DND-41 (cell line): ENCODE results near the gene ATG9A.
A peak's percentile ranks its signal among the peaks of the same experiment; 100 is the strongest.

ENCODE experiments used
- ATAC-seq: fragments of 200-7000 bp; cut with Tn5 transposase; 3 replicates; pipeline ENCODE4 v1.9.1; 2021; ENCODE audit warnings: low read depth; ENCODE audit not compliant: insufficient read depth
- DNase-seq: peaks from one replicate; pipeline ENCODE4 v3.0.0-alpha.2; 2020
- H2AFZ ChIP-seq: 2 replicates; pipeline ENCODE4 v1.6.0; 2012; ENCODE audit warnings: low read depth, low read length
- H3K27ac ChIP-seq: 2 replicates; pipeline ENCODE4 v1.5.1; 2012; ENCODE audit warnings: low read length, inconsistent platforms
- H3K27me3 ChIP-seq: fragments of 200-600 bp; sonication (generic); 2 replicates; pipeline ENCODE4 v1.6.0; 2012; ENCODE audit warnings: low read length, mild to moderate bottlenecking, inconsistent platforms; ENCODE audit not compliant: insufficient read depth, poor library complexity
- H3K36me3 ChIP-seq: 2 replicates; pipeline ENCODE4 v1.5.1; 2012; ENCODE audit warnings: low read length, inconsistent platforms; ENCODE audit not compliant: insufficient read depth
- H3K4me1 ChIP-seq: 2 replicates; pipeline ENCODE4 v1.5.1; 2012; ENCODE audit warnings: mild to moderate bottlenecking, low read length; ENCODE audit not compliant: insufficient read depth
- H3K4me2 ChIP-seq: 2 replicates; pipeline ENCODE4 v1.6.0; 2012; ENCODE audit warnings: mild to moderate bottlenecking, moderate library complexity, low read length, inconsistent platforms; ENCODE audit not compliant: insufficient read depth
- H3K4me3 ChIP-seq, 2 experiments: fragments of 200-600 bp in 1 of 2; shearing (Covaris generic) in 1 of 2; 2 replicates each; pipeline ENCODE4 v1.5.1; 2012 to 2016; ENCODE audit warnings: inconsistent platforms in 2 of 2, low read length in 2 of 2, mild to moderate bottlenecking in 2 of 2, low read depth in 1 of 2, moderate library complexity in 1 of 2
- H3K79me2 ChIP-seq: 2 replicates; pipeline ENCODE4 v1.6.0; 2012; ENCODE audit warnings: low read length, inconsistent platforms; ENCODE audit not compliant: insufficient read depth
- H3K9ac ChIP-seq: 2 replicates; pipeline ENCODE4 v1.6.0; 2012; ENCODE audit warnings: low read depth, mild to moderate bottlenecking, inconsistent platforms, low read length, moderate library complexity
- H3K9me3 ChIP-seq: 2 replicates; pipeline ENCODE4 v1.5.1; 2012; ENCODE audit warnings: low read length, moderate library complexity, mild to moderate bottlenecking, inconsistent platforms; ENCODE audit not compliant: insufficient read depth, severe bottlenecking
- H4K20me1 ChIP-seq: 2 replicates; pipeline ENCODE4 v1.6.0; 2012; ENCODE audit warnings: low read length; ENCODE audit not compliant: insufficient read depth
- EZH2 ChIP-seq: IDR thresholded peaks from 3 replicates; pipeline ENCODE4 v1.6.1; 2012; ENCODE audit warnings: borderline replicate concordance, low read depth, mild to moderate bottlenecking, moderate library complexity, low read length, inconsistent platforms; ENCODE audit not compliant: severe bottlenecking
- TF ChIP-seq, protein P1 (sequence below): IDR thresholded peaks from 2 replicates; pipeline ENCODE4 v1.5.1; 2012; ENCODE audit warnings: borderline replicate concordance, low read length, moderate library complexity, mild to moderate bottlenecking; ENCODE audit not compliant: poor library complexity, severe bottlenecking; ENCODE audit errors: extremely low read depth

The ATG9A gene

DNA sequence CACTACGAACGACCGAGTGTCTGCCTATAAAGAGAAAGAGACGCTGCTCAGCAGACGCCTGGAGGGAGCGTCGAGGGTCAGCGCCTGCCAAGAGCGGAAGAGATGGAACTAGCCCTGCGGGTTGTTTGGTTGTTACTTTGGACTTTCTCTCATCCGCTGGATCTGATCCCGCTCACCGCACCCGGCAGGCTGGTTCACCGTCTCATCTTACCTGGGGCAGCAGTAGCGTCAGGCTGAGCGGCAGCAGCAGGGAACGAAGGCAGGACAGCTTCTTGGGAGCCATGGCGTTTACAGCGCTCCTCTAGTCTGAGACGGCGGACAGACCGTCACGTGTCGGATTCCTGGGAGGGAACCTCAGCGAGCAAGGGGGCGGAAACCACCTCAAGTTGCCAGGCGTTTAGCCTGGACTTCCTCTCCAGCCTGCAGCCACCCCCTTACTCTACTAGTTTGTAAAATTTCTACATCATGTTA is 13.9 kb upstream of the ATG9A start:
- Histone ChIP-seq H3K36me3 (peaks cover 4% of the 10 kb centered on the region), H3K4me3 (no peak overlapping the region), H3K27me3 (no peaks in the 10 kb centered on the region), H3K9me3 (no peaks in the 10 kb centered on the region), H3K9ac (no peak overlapping the region), H3K4me2 (no peak overlapping the region), H3K27ac (no peak overlapping the region), H4K20me1 (peaks cover 15% of the 10 kb centered on the region), H3K4me1 (peaks cover 38% of the 10 kb centered on the region), H2AFZ (no peak overlapping the region), H3K79me2 (peaks cover 14% of the 10 kb centered on the region)
- DNase-seq (no peak), ATAC-seq (no peak)
- no peak for TF ChIP-seq EZH2
- TF ChIP-seq, protein P1, sequence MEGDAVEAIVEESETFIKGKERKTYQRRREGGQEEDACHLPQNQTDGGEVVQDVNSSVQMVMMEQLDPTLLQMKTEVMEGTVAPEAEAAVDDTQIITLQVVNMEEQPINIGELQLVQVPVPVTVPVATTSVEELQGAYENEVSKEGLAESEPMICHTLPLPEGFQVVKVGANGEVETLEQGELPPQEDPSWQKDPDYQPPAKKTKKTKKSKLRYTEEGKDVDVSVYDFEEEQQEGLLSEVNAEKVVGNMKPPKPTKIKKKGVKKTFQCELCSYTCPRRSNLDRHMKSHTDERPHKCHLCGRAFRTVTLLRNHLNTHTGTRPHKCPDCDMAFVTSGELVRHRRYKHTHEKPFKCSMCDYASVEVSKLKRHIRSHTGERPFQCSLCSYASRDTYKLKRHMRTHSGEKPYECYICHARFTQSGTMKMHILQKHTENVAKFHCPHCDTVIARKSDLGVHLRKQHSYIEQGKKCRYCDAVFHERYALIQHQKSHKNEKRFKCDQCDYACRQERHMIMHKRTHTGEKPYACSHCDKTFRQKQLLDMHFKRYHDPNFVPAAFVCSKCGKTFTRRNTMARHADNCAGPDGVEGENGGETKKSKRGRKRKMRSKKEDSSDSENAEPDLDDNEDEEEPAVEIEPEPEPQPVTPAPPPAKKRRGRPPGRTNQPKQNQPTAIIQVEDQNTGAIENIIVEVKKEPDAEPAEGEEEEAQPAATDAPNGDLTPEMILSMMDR, result no peak

DNA sequence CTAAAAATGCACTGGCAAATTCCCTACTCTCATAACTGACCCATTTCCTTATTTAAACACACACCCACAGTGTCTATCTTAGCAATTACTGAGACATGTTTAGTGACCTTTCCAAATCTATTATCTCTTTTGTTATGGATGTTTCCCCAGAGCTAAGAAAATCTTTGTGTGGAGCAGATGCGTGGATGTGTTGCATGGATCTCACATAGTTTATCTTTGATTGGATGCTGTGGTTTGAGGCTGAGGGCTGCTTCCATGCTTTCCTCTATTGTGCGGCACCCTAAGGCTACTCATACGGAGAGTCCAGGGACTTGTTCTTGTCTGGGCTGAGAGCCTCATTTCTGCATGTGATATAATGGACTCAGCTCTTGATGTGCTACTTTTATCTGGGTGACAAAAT is 4.9 kb upstream of the ATG9A start:
- H2AFZ ChIP-seq, result no peak overlapping the region
- peaks cover 20% of the 10 kb centered on the region for H3K4me1 ChIP-seq
- no peak overlapping the region for H3K4me3 ChIP-seq
- no peaks in the 10 kb centered on the region for H3K9me3 ChIP-seq
- H3K27ac ChIP-seq, result no peak overlapping the region
- no peaks in the 10 kb centered on the region for H4K20me1 ChIP-seq
- H3K79me2 ChIP-seq, result peaks cover 25% of the 10 kb centered on the region
- no peak overlapping the region for H3K4me2 ChIP-seq
- peaks cover 62% of the 10 kb centered on the region for H3K36me3 ChIP-seq
- no peaks in the 10 kb centered on the region for H3K27me3 ChIP-seq
- no peak for ATAC-seq
- no peak overlapping the region for H3K9ac ChIP-seq
- DNase-seq, result no peak
- TF ChIP-seq, protein P1, result no peak
- TF ChIP-seq EZH2, result no peak

DNA sequence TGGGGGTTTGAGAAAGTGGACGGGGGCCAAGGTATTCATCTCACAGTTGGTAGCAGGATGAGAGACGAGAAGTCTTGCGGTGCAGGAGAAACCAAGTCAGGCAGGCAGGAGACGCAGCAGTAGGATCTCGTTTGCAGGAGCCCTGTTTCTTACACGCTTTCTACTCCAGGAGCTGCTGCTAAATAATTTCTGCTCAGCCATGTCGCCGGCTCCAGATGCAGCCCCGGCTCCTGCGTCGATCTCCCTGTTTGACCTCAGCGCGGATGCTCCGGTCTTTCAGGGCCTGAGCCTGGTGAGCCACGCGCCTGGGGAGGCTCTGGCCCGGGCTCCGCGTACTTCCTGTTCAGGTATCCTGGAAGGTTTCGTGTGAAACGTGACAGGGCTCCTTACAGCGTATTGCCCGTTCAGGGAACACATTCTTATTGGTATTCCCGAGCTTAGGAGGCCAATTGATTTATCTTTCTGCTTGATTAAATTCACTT is 664 bp upstream of the ATG9A start:
- H3K4me1 ChIP-seq, result peaks cover 39% of the 10 kb centered on the region
- 0 out of 2 replicates have a peak, but pooled peaks cover 5% of the 10 kb centered on the region for H4K20me1 ChIP-seq
- TF ChIP-seq, protein P1, result no peak
- no peak for TF ChIP-seq EZH2
- peaks cover 51% of the 10 kb centered on the region for H3K79me2 ChIP-seq
- peak overlapping the region; percentile 50 for H2AFZ ChIP-seq
- H3K36me3 ChIP-seq, result peaks cover 62% of the 10 kb centered on the region
- peak; percentile 45 for DNase-seq
- peak overlapping the region; percentile 79 for H3K4me2 ChIP-seq
- peak overlapping the region; percentile 73 for H3K9ac ChIP-seq
- no peaks in the 10 kb centered on the region for H3K27me3 ChIP-seq
- peak overlapping the region; percentile 43 to 74 for H3K4me3 ChIP-seq
- ATAC-seq, result peak; percentile 26
- H3K9me3 ChIP-seq, result no peaks in the 10 kb centered on the region
- peak overlapping the region; percentile 71 for H3K27ac ChIP-seq

DNA sequence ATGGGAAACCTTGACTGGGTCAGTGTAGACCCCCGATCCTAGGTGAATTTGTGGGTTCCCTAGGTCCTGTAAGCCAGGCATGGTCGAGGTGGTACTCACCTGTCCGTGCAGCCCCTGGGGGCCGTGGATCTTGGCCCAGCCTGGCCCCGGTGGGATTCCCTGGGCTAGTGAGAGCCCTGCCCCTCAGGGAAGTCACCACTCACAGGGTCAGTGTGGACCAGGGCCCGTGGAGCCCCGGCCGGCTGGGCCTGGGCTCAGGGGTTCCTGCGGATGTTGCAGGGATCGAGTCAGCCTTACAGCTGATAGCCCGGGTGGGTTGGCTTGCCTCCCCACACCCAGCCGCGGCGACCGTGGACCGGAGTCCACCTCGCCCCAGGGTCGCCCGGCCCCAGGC is 528 bp downstream of the ATG9A start:
- Histone ChIP-seq H3K36me3 (peaks cover 62% of the 10 kb centered on the region), H3K4me1 (peaks cover 39% of the 10 kb centered on the region), H2AFZ (peak overlapping the region; percentile 77), H4K20me1 (0 out of 2 replicates have a peak, but pooled peaks cover 5% of the 10 kb centered on the region), H3K27ac (peak overlapping the region; percentile 80), H3K4me2 (peak overlapping the region; percentile 86), H3K79me2 (peaks cover 51% of the 10 kb centered on the region), H3K4me3 (peak overlapping the region; percentile 43 to 74; a peak in 3 of 4 replicates), H3K9ac (peak overlapping the region; percentile 73), H3K27me3 (no peaks in the 10 kb centered on the region), H3K9me3 (no peaks in the 10 kb centered on the region)
- DNase-seq (no peak), ATAC-seq (peak; percentile 5; the same call in 1 of the 3 replicates)
- no peak for TF ChIP-seq EZH2
- TF ChIP-seq, protein P1, result no peak
